Loucy (cell line): ENCODE results near the gene SLC6A20.

Experiments used
- H2AFZ ChIP-seq: fragments of 200-600 bp; sonication (generic); 2 replicates; pipeline ENCODE4 v1.6.0; 2016; ENCODE audit warnings: antibody characterized with exemption, mild to moderate bottlenecking, low read length, moderate library complexity
- H3F3A ChIP-seq: fragments of 200-600 bp; 2 replicates; pipeline ENCODE4 v1.6.0; 2016; ENCODE audit warnings: antibody characterized with exemption, low read depth, mild to moderate bottlenecking
- H3K27me3 ChIP-seq: fragments of 200-600 bp; sonication (generic); 2 replicates; pipeline ENCODE4 v1.6.1; 2014; ENCODE audit warnings: low read length, mild to moderate bottlenecking; ENCODE audit not compliant: insufficient read depth, poor library complexity, severe bottlenecking
- H3K36me3 ChIP-seq: fragments of 200-600 bp; sonication (generic); 2 replicates; pipeline ENCODE4 v1.6.1; 2016; ENCODE audit warnings: low read length; ENCODE audit not compliant: insufficient read depth
- H3K4me1 ChIP-seq: fragments of 200-600 bp; sonication (generic); 2 replicates; pipeline ENCODE4 v1.5.1; 2014; ENCODE audit warnings: low read length, mild to moderate bottlenecking; ENCODE audit not compliant: insufficient read depth, poor library complexity, severe bottlenecking
- H3K4me2 ChIP-seq: fragments of 200-600 bp; sonication (generic); 2 replicates; pipeline ENCODE4 v1.6.0; 2014; ENCODE audit warnings: antibody characterized with exemption, low read length, low read depth, mild to moderate bottlenecking; ENCODE audit not compliant: poor library complexity, severe bottlenecking
- H3K4me3 ChIP-seq: fragments of 200-600 bp; sonication (generic); 2 replicates; pipeline ENCODE4 v1.5.1; 2014; ENCODE audit warnings: low read length, mild to moderate bottlenecking, mixed read lengths; ENCODE audit not compliant: poor library complexity, severe bottlenecking
- H3K79me2 ChIP-seq: fragments of 200-600 bp; sonication (generic); 2 replicates; pipeline ENCODE4 v1.6.1; 2014; ENCODE audit warnings: low read length; ENCODE audit not compliant: insufficient read depth
- H3K9ac ChIP-seq: fragments of 200-600 bp; sonication (generic); 2 replicates; pipeline ENCODE4 v1.6.0; 2014; ENCODE audit warnings: mild to moderate bottlenecking, low read depth, low read length, moderate library complexity; ENCODE audit not compliant: poor library complexity, severe bottlenecking
- H3K9me2 ChIP-seq: fragments of 200-600 bp; sonication (generic); replicated peaks from 2 replicates; pipeline ENCODE4 v1.6.1; 2016; ENCODE audit warnings: low read depth, low read length, mixed read lengths
- H3K9me3 ChIP-seq: fragments of 200-600 bp; sonication (generic); 2 replicates; pipeline ENCODE4 v1.6.1; 2014; ENCODE audit warnings: mild to moderate bottlenecking, antibody characterized with exemption, low read length, low read depth; ENCODE audit not compliant: insufficient read depth
- H4K20me1 ChIP-seq: fragments of 200-600 bp; sonication (generic); 2 replicates; pipeline ENCODE4 v1.6.0; 2014; ENCODE audit warnings: antibody characterized with exemption, low read length, mild to moderate bottlenecking; ENCODE audit not compliant: insufficient read depth, poor library complexity, severe bottlenecking
- CTCF ChIP-seq: fragments of 200-600 bp; sonication (generic); conservative IDR thresholded peaks from 2 replicates; pipeline ENCODE4 v1.5.1; 2014; ENCODE audit warnings: mild to moderate bottlenecking, antibody characterized with exemption, low read length
- EZH2phosphoT487 ChIP-seq: fragments of 200-600 bp; IDR thresholded peaks from 2 replicates; pipeline ENCODE4 v1.6.1; 2018; ENCODE audit warnings: antibody characterized with exemption, mild to moderate bottlenecking, moderate library complexity, borderline replicate concordance

The SLC6A20 gene

GRCh38 chr3:45782381-45782780, 14.0 kb downstream of the SLC6A20 start:
- Histone ChIP-seq H2AFZ (no peak overlapping the region), H3K79me2 (no peaks in the 10 kb centered on the region), H3K4me1 (no peaks in the 10 kb centered on the region), H3K36me3 (no peaks in the 10 kb centered on the region), H4K20me1 (no peaks in the 10 kb centered on the region), H3K9me3 (no peaks in the 10 kb centered on the region), H3K9me2 (no peaks in the 10 kb centered on the region), H3K4me2 (no peak overlapping the region), H3K9ac (no peak overlapping the region), H3F3A (no peaks in the 10 kb centered on the region), H3K27me3 (peaks cover 19% of the 10 kb centered on the region), H3K4me3 (no peak overlapping the region)
- no peak for TF ChIP-seq EZH2phosphoT487

GRCh38 chr3:45781841-45782240, 14.5 kb downstream of the SLC6A20 start:
- Histone ChIP-seq H3F3A (no peaks in the 10 kb centered on the region), H3K4me1 (no peaks in the 10 kb centered on the region), H2AFZ (no peak overlapping the region), H3K79me2 (no peaks in the 10 kb centered on the region), H4K20me1 (no peaks in the 10 kb centered on the region), H3K4me2 (no peak overlapping the region), H3K9ac (no peak overlapping the region), H3K4me3 (no peak overlapping the region), H3K9me2 (no peaks in the 10 kb centered on the region), H3K9me3 (no peaks in the 10 kb centered on the region), H3K36me3 (no peaks in the 10 kb centered on the region), H3K27me3 (peaks cover 14% of the 10 kb centered on the region)
- no peak for TF ChIP-seq EZH2phosphoT487
- TF ChIP-seq CTCF: no peak

GRCh38 chr3:45781271-45781670, 15.1 kb downstream of the SLC6A20 start:
- H3K36me3 ChIP-seq: no peaks in the 10 kb centered on the region
- no peaks in the 10 kb centered on the region for H4K20me1 ChIP-seq
- no peaks in the 10 kb centered on the region for H3K9me2 ChIP-seq
- H3K9ac ChIP-seq: no peak overlapping the region
- peaks cover 12% of the 10 kb centered on the region for H3K27me3 ChIP-seq
- no peaks in the 10 kb centered on the region for H3K9me3 ChIP-seq
- no peak overlapping the region for H3K4me2 ChIP-seq
- no peaks in the 10 kb centered on the region for H3K4me1 ChIP-seq
- no peak overlapping the region for H2AFZ ChIP-seq
- no peaks in the 10 kb centered on the region for H3K79me2 ChIP-seq
- no peak overlapping the region for H3K4me3 ChIP-seq
- H3F3A ChIP-seq: no peaks in the 10 kb centered on the region
- TF ChIP-seq EZH2phosphoT487 (no peak), CTCF (no peak)
